HG03108 (cell line): ENCODE data around the gene MTF2.

Source experiments
- ATAC-seq: cut with Tn5 transposase; IDR thresholded peaks from one replicate; pipeline ENCODE4 v1.9.1; 2021; ENCODE audit warnings: moderate library complexity; ENCODE audit not compliant: unreplicated experiment

MTF2 gene

DNA sequence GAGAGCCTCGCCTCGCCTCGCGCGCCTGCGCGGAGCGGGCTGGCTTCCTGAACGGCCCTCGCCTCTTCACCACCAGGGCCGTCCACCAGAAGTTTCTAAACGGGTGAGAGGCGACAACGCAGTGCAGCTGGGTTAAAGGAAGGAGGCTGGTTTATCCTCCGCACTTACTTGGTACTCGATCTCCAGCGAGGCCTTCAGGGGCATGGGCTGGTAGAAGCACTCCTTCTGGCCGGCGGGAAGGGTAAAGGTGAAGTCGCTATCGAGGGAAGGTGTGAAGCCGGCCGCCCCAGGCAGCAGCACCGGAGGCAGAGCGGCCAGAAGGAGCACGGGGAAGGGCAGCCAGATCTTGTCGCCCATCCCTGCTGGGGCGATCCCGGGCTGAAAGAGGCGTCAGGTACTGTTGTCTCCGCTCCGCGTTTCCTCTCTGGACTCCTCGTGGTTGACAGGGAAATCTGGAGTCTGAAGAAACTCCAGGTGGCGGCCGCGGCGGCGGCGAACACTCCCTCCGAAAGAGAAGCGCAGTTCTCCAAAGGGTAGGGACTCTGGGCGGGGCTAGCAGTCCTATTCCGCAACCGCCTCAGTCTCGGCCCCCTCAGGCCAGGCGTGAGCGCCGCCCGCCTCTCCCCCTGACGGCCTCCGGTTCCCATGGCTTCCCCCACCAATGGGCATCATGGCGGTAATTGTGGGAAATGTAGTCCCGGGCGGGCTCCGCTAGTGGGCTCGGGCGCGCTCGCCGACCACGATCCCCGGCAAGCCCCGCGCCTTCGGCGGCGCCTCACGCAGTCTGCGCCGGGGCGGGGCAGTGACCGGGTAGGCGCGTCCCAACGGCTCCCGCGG is 101.0 kb downstream of the MTF2 start, which contains the start of gene TMED5:
Gene TMED5 (minus strand): TSS at position 528 of the 837 bp plus-strand sequence. CDS start 171 bp downstream, at position 357.
- peak; percentile 88 for ATAC-seq

DNA sequence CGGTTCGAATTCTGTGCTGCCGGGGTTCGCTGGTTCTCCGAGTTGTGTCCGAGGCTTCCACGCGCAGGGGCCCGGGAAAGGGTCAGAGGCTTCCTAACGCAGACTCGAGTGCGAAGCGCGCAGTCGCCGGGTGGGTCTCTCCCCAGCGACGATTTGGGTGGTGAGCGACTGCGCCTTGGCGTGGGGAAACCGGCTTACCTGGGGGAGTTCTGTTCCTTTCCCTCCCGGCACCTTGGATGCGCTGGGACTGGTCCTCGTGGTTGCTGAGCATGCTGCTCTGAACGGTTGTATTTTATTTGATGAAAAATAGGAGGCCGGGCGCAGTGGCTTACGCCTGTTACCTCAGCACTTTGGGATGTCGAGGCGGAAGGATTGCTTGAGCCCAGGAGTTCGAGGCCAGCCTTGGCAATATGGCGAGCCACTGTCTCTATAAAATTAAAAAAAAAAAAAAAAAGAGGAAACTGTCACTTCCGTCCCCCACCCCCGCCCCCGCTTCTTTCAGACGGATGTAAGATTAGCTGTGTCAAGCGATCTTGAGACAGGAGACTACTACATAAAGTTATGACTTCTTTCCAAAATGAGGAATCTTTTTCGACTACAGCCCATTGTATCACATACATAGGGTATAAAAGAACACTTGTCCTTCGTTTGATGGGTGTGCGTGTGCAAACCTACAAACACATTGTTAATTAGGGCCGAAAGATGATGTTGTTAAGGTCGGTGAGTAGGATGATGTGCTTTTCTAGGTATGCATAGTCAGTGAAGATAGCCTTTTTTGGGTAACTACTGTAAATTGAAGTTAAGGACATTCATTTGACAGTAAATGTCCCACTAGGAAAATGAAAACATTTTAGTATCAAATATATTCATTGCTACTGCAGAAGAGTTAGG is 101.9 kb downstream of the MTF2 start, which contains the start of gene CCDC18:
Gene CCDC18 (plus strand): TSS at position 2 of the 891 bp plus-strand sequence. CDS start 2,638 bp downstream, outside the sequence.
- no peak for ATAC-seq

DNA sequence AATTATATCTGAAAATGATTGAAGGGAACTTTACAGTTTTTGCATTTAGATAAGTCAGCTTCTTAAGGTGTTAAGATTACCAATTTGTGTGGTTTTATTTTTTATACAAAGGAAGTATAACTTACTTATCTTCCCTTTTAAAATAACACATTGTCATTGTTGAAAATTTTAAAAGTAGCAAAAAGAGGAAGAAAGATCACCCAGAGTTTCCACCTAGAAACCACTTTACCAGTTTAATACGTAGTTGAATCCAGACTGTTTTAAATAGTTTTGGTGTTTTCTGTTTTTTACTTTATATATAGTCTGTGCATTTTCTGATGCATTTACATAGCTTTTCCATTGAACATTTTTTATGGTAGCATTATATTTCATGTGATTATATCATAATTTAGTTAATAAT is 107.6 kb downstream of the MTF2 start:
- no peak for ATAC-seq
